ENCODE results near the gene RAB3C. TPM values are rescaled to one million over a fixed set of nuclear protein-coding genes. Genes with fewer than 3 reads are reported as not detected.

The RAB3C gene
- total and polyA plus RNA-seq, 2 donors (not counting 1 experiment from before 2014, with no cell fraction given), result not detected

DNA sequence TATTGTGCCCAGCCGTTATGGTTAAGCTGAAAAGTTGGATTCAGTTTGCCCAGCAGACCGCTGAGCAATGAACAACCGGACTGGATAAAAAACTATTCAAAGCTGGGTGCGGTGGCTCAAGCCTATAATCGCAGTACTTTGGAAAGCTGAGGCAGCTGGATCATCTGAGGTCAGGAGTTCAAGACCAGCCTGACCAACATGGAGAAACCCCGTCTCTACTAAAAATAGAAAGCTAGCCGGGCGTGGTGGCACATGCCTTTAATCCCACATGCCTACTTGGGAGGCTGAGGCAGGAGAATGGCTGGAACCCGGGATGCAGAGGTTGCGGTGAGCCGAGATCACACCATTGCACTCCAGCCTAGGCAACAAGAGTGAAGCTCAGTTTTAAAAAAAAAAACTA is 318.4 kb downstream of the RAB3C start:
- Histone ChIP-seq H3K27me3 (ENCODE audit: control insufficient read depth, insufficient read depth, low read length) (no peaks in the 10 kb centered on the region), H3K9ac (ENCODE audit: insufficient read depth, low read length) (no peak overlapping the region), H3K36me3 (ENCODE audit: control insufficient read depth, insufficient read depth, low read length) (no peaks in the 10 kb centered on the region), H2AFZ (ENCODE audit: low read length) (no peak overlapping the region), H3K27ac (ENCODE audit: insufficient read depth, low read length) (no peak overlapping the region), H3K9me3 (ENCODE audit: control insufficient read depth, insufficient read depth, low read depth, low read length) (no peaks in the 10 kb centered on the region), H3K4me1 (ENCODE audit: control insufficient read depth, extremely low read depth, insufficient read depth, low read length) (no peaks in the 10 kb centered on the region), H3K4me2 (ENCODE audit: extremely low read depth, insufficient read depth, low read length) (no peak overlapping the region), H3K4me3 (replicated peaks in 1 of 4; ENCODE audit: control extremely low read depth in 1 of 4, insufficient read depth in 1 of 4, low read depth in 3 of 4, low read length in 4 of 4) (no peak overlapping the region), H4K20me1 (ENCODE audit: control insufficient read depth, extremely low read depth, insufficient read depth, low read length) (no peaks in the 10 kb centered on the region), H3K79me2 (ENCODE audit: control insufficient read depth, insufficient read depth, low read length) (no peaks in the 10 kb centered on the region)
- no peak for DNase-seq (ENCODE audit: low read depth in 2 of 2)
- TF ChIP-seq, protein P1, sequence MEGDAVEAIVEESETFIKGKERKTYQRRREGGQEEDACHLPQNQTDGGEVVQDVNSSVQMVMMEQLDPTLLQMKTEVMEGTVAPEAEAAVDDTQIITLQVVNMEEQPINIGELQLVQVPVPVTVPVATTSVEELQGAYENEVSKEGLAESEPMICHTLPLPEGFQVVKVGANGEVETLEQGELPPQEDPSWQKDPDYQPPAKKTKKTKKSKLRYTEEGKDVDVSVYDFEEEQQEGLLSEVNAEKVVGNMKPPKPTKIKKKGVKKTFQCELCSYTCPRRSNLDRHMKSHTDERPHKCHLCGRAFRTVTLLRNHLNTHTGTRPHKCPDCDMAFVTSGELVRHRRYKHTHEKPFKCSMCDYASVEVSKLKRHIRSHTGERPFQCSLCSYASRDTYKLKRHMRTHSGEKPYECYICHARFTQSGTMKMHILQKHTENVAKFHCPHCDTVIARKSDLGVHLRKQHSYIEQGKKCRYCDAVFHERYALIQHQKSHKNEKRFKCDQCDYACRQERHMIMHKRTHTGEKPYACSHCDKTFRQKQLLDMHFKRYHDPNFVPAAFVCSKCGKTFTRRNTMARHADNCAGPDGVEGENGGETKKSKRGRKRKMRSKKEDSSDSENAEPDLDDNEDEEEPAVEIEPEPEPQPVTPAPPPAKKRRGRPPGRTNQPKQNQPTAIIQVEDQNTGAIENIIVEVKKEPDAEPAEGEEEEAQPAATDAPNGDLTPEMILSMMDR (conservative IDR thresholded peaks at IDR 0.05 in 1 of 2, IDR thresholded peaks at IDR 0.05 in 1 of 2; ENCODE audit: low read depth in 1 of 2, low read length in 2 of 2), result no peak
- TF ChIP-seq EZH2 (IDR thresholded peaks at IDR 0.05; ENCODE audit: low read length, missing control alignments), result no peak

DNA sequence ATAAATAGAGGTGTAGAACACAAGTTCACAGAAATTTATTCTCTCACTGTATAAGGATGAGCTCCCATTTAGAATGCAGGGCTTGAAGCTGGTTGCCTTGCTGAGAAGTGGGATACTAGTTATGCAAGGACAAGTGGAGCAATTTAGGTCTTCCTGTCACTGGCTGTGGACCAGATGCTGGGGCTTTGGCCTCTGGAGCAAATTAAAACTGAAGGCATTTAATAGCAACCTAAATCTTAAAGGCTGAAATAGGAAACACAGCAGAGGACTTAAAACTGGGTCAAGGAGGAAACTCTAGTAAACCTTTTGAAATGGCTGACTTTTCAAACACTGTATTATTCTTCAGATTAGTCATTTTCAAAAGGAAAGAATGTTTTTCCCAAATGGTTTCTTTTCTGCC is 319.4 kb downstream of the RAB3C start:
- Histone ChIP-seq H3K36me3 (ENCODE audit: control insufficient read depth, insufficient read depth, low read length) (no peaks in the 10 kb centered on the region), H3K9ac (ENCODE audit: insufficient read depth, low read length) (no peak overlapping the region), H3K4me1 (ENCODE audit: control insufficient read depth, extremely low read depth, insufficient read depth, low read length) (no peaks in the 10 kb centered on the region), H3K9me3 (ENCODE audit: control insufficient read depth, insufficient read depth, low read depth, low read length) (no peaks in the 10 kb centered on the region), H3K79me2 (ENCODE audit: control insufficient read depth, insufficient read depth, low read length) (no peaks in the 10 kb centered on the region), H4K20me1 (ENCODE audit: control insufficient read depth, extremely low read depth, insufficient read depth, low read length) (no peaks in the 10 kb centered on the region), H3K4me3 (replicated peaks in 1 of 4; ENCODE audit: control extremely low read depth in 1 of 4, insufficient read depth in 1 of 4, low read depth in 3 of 4, low read length in 4 of 4) (no peak overlapping the region), H3K4me2 (ENCODE audit: extremely low read depth, insufficient read depth, low read length) (no peak overlapping the region), H3K27ac (ENCODE audit: insufficient read depth, low read length) (no peak overlapping the region), H3K27me3 (ENCODE audit: control insufficient read depth, insufficient read depth, low read length) (no peaks in the 10 kb centered on the region), H2AFZ (ENCODE audit: low read length) (no peak overlapping the region)
- no peak for DNase-seq (ENCODE audit: low read depth in 2 of 2)
- TF ChIP-seq, protein P1 (conservative IDR thresholded peaks at IDR 0.05 in 1 of 2, IDR thresholded peaks at IDR 0.05 in 1 of 2; ENCODE audit: low read depth in 1 of 2, low read length in 2 of 2), result no peak
- TF ChIP-seq EZH2 (IDR thresholded peaks at IDR 0.05; ENCODE audit: low read length, missing control alignments), result no peak

DNA sequence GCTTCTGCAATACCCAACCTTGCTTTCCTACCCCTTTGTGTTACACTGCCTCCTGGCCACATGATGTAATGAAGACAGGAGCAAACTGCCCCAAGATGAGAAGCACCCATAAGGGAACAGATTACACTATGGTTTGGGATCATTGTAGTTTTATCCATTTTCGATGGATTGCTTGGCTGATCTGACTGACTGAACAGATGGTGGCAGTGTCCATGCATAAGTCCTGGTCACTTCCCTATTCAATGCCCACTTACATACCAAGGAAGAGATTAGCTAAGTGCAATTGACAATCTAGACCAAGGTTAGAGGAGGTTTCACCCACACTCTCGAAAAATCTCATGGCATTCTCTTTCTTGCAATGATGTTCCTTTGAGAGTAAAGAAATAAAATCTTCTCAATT is 319.9 kb downstream of the RAB3C start:
- no peaks in the 10 kb centered on the region for H3K4me1 ChIP-seq (ENCODE audit: control insufficient read depth, extremely low read depth, insufficient read depth, low read length)
- H3K9ac ChIP-seq (ENCODE audit: insufficient read depth, low read length), result no peak overlapping the region
- H3K9me3 ChIP-seq (ENCODE audit: control insufficient read depth, insufficient read depth, low read depth, low read length), result no peaks in the 10 kb centered on the region
- no peak overlapping the region for H3K4me2 ChIP-seq (ENCODE audit: extremely low read depth, insufficient read depth, low read length)
- H4K20me1 ChIP-seq (ENCODE audit: control insufficient read depth, extremely low read depth, insufficient read depth, low read length), result no peaks in the 10 kb centered on the region
- peak in 1 of 2 donors; percentile 14 for DNase-seq (ENCODE audit: low read depth in 2 of 2)
- no peaks in the 10 kb centered on the region for H3K36me3 ChIP-seq (ENCODE audit: control insufficient read depth, insufficient read depth, low read length)
- H3K79me2 ChIP-seq (ENCODE audit: control insufficient read depth, insufficient read depth, low read length), result no peaks in the 10 kb centered on the region
- H2AFZ ChIP-seq (ENCODE audit: low read length), result no peak overlapping the region
- H3K4me3 ChIP-seq (replicated peaks in 1 of 4; ENCODE audit: control extremely low read depth in 1 of 4, insufficient read depth in 1 of 4, low read depth in 3 of 4, low read length in 4 of 4), result no peak overlapping the region
- H3K27ac ChIP-seq (ENCODE audit: insufficient read depth, low read length), result no peak overlapping the region
- no peaks in the 10 kb centered on the region for H3K27me3 ChIP-seq (ENCODE audit: control insufficient read depth, insufficient read depth, low read length)
- TF ChIP-seq, protein P1 (conservative IDR thresholded peaks at IDR 0.05 in 1 of 2, IDR thresholded peaks at IDR 0.05 in 1 of 2; ENCODE audit: low read depth in 1 of 2, low read length in 2 of 2), result no peak
- TF ChIP-seq EZH2 (IDR thresholded peaks at IDR 0.05; ENCODE audit: low read length, missing control alignments), result no peak
